ENCODE measurements around the gene CA7.
"Not testable (repeated sequence)": the region's sequence is repeated elsewhere in the genome, so short reads cannot be mapped to it uniquely, and the experiment has no call there.

CA7 gene

DNA sequence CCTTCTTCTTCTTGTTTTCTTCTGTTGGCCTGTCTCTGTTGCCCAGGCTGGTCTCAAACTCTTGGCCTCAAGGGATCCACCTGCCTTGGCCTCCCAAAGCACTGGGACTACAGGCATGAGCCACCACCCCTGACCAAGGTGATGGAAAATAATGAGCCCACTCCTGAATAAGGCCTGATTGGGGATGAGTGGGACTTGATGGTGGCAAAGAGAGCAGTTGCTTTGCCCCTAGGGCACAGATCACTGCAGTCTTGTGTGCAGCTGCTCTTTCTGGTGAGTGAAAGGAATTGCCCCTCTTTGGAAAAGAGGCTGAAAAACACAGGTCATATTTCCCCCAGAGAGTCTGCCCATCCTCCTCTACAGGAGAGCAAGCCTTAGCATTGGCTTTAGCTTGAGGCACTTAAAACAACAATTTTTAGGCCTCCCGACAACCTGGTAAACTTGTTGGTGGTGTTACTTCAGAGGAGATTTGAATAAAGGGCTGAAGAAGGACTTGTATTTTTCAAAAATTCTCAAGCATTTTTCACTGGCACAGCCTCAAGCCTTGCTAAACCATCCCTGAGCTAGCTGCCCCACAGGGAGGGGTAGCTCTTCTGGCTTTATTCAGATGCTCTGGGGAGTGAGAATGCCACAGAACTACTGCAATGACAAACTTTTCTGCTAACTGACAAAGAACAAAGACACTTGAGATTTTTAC lies 30.0 kb downstream of the CA7 start:
- no peak for DNase-seq

DNA sequence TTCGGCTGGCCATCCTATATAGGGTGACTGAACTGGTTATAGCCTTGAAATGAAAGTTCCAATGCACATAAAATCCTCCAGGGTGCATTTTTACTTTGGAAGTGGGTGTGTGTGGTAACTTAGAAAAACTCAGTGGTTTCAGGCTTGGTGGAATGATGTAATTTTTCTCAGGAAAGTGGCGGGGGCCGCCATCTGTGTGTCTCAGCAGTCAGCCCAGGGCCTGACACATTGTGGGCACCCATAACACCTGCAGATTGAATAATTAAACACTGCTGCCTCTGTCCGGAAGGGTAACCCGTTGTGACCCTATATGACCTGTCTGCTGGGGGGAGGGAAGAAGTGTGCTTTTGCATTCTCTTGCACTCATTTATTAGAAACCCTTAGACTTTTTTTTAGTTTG lies 33.9 kb downstream of the CA7 start:
- no peak for DNase-seq

DNA sequence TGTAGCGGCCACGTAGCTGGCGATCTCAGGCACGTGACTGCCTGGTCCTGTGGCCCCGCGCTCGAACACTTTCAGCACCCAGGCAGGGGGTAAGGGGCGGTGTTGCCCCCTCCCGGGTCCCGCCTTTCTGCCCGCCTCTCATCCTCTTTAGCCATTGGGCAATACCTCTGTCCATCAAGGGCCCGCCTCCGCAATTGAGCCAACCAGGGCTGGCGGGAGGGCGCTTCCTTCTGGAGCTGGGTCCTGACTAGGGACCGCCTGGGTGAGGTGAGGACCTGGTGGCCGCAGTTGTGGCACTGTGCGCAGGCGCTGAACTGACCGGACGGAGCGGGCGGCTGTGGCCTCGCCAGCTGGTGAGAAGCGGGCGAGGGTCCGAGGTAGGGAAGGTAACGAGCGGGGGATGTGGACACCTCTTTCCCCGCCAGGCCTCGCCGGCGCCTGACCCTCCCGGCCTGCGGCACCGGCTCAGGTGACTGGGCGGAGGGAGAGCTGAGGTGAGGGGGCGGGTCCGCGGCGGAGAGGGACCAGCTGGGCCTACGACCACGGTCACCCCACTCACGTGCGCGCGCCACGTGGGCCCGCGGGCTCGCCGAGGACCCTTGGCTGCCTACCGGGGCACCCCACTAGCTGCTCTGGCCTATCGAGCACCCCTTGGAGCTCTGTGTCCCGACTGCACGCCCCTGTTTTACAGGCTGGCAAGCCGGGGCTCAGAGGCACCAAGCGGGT lies 36.2 kb downstream of the CA7 start, which contains the start of gene PDP2:
TSS of gene PDP2 (plus strand) at position 228 of the 726 bp plus-strand sequence. CDS start 3,770 bp downstream, outside the sequence.
- peak; percentile 90 for DNase-seq

DNA sequence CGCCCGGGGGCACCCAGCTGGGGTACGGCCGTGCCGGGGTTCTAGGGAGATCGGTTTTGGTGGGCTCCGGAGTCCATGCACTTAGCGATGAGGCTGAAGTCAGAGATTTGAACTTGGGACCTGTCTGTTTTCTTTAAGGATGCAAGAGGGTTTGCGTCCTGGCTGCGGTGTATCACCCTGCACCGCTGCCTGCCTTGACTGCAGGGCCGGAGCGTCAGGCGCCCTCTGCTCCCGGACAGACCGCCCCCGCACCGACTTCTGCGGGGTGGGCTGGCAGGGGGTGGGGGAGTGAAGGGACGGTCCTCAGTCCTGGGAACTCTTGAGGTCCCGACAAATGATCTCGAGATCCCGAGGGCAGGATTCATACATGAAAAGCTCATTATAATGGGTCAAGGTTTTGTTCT lies 36.8 kb downstream of the CA7 start:
- DNase-seq: no peak

DNA sequence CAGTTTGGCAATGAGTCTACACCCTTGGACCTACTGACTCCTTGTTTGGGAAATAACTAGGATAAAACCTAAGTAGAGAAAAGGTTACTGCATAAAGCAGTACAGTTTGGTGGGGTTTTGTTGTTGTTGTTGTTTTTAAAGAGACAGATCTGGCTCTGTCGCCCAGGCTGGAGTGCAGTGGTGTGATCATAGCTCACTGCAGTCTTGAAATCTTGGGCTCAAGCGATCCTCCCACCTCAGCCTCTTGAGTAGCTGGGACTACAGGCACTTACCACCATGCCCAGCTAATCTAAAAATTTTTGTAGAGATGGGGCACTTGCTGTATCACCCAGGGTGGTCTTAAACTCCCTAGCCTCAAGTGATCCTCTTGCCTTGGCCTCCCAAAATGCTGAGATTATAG lies 37.3 kb downstream of the CA7 start:
- no peak for DNase-seq

DNA sequence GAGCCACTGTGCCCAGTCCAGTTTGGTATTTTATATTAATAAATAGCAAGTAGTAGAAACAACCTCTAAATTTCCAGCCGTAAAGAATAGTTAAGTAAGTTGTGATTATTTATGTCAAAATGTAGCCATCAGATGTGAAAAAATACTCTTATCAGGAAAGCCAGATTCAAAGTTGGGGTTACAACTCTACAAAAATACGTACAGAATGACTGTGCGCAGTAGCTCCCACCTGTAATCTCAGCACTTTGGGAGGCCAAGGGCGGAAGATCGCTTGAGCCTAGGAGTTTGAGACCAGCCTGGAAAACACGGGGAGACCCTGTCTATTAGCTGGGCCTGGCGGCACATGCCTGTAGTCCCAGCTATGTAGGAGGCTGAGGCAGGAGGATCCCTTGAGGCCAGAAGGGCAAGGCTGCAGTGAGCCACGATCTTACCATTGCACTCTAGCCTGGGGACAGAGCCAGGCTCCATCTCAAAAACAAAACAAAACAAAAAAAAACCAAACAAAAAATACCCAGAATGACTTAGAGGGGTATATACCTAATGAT lies 37.8 kb downstream of the CA7 start:
- no peak for DNase-seq

DNA sequence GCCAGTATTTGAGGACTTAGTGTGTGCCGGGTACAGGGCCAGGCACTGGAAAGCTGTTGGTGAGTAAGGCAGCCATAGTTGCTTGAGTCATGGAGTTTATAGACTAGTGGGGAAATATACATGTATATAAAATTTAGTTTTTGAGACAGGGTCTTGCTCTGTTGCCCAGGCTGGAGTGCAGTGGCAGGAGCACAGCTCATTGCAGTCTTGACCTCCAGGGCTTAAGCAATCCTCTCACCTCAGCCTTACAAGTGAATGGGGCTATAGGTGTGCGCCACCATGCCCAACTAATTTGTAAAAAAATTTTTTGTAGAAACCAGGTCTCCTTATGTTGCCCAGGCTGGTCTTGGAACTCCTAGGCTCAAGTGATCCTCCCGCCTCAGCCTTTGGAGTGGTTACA lies 38.5 kb downstream of the CA7 start:
- no peak for DNase-seq

DNA sequence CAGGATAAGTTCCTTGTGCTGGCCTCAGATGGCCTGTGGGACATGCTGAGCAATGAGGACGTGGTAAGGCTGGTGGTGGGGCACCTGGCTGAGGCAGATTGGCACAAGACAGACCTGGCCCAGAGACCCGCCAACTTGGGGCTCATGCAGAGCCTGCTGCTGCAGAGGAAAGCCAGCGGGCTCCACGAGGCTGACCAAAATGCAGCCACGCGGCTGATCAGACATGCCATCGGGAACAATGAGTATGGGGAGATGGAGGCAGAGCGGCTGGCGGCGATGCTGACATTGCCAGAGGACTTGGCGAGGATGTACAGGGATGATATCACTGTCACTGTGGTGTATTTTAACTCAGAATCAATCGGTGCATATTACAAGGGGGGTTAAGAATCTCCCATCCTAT lies 41.3 kb downstream of the CA7 start:
- no peak for DNase-seq

DNA sequence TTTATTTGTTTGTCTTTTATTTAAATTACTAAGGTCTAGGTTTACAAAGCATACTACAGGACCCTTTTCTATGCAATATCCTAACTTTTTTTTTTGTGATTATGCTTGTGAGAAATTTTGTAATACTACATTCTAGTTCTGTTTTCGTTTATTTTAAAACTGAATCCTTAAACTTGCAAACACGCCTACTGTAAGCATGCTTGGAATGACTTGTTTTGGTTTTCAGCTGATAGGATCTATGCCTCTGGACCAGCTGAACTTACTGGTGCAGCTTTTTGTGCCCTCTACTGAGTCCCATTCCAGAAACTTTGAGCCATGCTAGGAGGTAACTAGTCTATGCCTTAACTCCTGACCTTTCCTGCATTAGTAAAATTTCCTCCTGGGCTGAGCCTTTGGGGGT lies 42.1 kb downstream of the CA7 start:
- DNase-seq: no peak

DNA sequence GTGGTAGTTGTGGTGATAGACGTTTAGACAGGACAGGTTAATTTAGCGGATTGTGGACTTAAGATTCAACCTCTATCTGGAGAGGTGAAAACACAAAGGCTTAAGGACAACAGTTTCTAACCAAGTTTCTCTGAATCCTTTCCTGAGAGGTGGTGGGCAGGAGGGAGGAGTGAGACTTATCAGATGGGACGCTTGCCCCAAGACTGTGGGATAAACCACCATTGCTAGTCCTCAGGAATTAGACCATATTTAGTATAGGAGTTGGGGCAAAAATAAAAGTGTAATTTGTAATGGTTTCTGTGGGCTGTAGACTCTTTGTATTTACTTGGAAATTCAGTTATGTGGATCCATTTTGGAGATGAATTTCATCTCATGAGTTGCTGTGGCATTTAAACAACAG lies 42.7 kb downstream of the CA7 start:
- no peak for DNase-seq

DNA sequence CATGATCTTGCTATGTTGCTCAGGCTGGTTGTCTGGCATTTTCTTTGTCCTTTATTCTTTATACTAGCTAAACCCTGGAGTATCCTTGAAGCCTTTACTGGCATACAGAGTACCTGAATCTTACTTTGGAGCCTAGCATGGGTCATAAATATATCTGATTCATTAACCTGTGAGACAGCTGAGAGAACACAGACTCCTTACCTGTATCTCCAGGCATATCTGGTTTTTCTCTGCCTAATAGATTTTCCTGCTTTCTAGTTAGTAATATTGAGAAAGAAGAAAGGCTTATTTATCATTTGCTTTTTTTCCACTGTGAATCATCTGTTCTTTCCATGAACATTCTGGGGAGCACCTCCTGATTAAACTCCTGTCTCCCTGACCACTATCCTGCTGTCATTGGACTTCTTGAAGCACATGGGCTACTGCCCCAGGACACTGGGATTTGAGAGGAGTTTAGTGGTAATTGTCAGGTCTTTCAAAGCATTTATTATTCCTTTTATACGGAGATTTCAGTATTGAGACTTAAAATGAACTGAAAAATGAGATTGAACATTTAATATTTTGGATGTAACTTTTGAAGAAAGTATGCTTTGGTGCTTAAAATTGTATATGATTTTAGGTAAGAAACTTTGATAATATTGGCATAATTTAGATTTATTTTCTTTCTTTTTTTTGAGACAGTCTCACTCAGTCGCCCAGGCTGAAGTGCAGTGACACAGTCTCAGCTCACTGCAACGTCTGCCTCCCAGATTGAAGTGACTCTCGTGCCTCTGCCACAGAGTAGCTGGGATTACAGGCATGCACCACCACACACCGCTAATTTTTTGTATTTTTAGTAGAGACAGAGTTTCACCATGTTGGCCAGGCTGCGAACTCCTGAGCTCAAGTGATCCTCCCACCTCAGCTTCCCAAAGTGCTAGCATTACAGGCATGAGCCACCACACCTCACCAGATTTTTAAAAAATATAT lies 44.7 kb downstream of the CA7 start:
- no peak for DNase-seq

DNA sequence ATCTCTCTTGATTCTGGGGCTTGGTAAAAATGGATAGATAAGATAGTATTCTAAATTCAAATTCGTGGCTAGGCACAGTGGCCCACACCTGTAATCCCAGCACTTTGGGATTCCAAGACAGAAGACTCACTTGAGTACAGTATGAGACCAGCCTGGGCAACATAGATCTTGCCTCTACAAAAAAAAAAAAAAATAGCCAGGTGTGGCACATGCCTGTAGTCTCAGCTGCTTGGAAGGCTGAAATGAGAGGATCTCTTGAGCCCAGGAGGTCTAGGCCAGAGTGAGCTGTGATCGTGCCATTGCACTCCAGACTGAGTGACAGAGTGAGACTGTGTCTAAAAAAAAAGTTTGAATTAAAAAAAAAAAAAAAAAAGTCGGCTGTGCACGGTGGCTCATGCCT lies 45.4 kb downstream of the CA7 start:
- no peak for DNase-seq

DNA sequence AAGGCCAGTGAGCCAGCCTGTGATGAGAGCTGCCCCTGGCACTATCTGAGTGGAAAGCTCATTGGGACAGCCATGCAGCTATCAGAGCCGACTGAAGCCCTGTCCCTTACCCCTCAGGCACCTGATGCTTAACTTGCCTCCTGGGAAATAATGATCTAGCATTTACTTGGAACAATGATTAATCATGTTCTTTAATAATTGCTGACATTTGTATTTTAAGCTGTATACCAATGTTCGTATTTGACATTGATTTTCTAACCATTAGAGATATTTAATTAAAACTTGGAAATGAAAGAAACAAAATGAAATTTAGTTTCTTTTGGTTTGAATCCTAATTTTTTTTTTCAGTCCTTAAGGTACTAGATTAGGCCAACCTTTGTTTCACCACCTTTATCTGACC lies 46.6 kb downstream of the CA7 start:
- DNase-seq: no peak

DNA sequence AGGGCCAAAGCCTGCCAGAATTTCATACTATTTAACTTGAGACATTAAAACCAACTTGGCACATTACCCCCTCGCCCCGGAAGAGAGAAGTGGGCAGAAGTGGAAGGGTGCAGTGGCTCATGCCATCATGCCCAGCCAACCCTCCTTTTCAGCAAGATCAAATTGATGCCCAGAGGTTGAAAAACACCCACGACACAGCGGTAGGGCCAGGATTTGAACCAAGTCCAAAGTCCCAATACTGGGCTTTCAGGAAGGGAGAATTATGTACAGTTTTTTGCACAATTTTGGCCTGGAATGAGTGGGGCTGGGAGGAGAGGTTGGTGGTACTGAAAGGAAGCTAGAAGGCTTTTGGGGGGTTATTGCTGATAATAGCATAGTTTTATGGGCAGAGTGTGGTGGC lies 47.1 kb downstream of the CA7 start:
- no peak for DNase-seq

DNA sequence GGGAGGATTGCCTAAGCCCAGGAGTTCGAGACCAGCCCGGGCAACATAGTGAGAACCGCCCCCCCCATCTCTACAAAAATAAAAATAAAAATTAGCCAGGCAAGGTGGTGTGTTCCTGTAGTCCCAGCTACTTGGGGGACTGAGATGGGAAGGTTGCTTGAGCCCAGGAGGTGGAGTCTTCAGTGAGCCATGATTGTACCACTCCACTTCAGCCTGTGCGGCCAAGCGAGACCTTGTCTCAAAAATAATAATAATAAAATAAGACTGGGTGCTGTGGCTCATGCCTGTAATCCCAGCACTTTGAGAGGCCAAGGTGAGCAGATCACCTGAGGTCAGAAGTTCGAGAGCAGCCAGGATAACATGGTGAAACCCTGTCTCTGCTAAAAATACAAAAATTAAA lies 47.6 kb downstream of the CA7 start:
- DNase-seq: no peak

DNA sequence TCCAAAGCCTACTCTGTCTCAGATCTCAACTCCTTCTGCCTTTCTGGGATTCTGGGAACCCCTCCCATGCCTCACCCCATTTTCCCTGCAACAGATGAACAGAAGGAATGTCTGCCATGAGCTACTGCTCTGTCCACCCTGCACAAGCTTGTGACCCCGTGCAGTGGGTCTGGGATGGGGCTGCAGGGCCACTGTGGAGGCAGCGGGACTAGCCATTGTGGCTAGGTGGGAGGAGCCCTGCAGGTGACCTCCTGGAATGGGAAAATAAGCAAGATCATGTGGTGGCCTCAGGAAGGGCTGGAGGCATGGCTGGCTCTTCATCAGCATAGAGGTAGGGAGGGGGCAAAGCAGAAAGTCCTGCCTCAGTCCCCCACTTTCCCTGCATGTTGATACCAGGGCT lies 49.8 kb downstream of the CA7 start:
- no peak for DNase-seq

DNA sequence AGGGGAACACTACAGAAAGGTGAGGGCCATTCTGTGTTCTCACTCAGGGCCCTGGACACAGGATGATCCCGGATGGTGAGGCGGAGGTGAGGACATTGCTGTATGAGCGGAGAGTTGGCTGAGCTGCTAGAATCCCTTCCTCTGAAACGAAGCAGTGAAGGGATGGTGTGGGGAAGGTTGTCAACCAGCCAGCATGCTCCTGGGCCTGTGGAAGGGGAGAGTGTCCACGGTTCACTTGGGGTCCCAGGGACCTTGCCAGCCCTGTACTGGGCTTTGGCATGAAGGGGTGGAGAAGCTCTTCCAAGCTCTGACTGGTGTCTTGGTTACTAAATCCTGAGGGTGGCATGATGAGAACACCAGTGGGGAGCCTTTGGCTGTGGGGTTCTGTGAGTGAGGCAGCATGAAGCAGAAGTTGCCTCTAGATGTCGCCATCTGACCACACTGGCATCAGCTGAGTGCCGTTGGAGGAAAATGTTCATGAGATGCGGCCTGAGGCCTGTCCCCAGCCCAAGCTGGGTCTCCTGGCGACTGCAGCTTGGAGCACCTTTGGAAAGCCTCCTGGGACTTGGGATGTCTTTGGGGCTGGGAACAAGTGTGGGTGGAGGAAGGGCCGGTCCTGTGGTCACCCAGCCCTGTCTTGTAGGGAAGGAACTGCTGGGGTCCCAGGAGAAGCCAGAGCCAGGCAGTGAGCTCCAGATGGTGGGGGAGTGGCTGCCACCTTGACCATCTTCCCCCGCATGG lies 50.9 kb downstream of the CA7 start:
- no peak for DNase-seq

DNA sequence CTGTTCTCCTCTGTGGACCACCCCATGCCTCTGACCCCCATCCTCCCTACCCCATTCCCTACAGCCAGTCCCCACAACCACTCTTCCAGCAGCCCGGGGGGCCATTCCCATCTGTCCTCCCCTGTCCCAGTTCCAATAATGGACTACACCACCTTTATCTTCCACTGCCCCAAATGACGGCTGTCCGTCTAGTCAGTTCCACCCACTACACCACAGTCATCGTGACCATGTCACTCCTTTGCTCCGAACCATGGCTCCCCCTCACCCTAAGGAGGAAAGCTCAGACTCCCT lies 51.4 kb downstream of the CA7 start:
- DNase-seq: no peak

DNA sequence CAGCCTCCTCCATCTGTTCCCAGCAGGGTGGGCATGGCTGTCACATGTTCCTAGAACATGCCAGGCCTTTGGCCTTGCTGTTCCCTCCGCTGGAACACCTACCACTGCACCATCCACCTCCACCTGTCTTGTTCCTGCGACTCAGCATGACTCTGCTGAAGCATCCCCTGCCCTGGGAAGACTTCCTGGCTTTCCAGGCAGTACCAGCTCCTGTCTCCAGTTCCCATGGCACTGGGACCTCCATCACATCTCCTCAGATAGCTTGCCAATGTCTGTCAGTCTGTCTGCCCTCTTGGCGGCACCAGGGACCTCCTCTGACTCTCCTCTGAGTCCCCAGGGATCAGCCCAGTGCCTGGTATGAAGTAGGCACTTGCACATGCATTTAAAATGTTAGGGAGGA lies 51.8 kb downstream of the CA7 start:
- DNase-seq: no peak

DNA sequence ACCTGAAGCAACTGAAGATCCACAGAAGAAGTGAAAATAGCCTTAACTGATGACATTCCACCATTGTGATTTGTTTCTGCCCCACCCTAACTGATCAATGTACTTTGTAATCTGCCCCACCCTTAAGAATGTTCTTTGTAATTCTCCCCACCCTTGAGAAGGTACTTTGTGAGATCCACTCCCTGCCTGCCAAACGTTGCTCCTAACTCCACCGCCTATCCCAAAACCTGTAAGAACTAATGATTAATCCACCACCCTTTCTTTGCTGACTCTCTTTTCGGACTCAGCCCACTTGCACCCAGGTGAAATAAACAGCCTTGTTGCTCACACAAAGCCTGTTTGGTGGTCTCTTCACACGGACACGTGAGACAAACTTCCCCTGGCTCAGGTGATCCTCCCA lies 52.5 kb downstream of the CA7 start:
- DNase-seq: not testable (repeated sequence)

DNA sequence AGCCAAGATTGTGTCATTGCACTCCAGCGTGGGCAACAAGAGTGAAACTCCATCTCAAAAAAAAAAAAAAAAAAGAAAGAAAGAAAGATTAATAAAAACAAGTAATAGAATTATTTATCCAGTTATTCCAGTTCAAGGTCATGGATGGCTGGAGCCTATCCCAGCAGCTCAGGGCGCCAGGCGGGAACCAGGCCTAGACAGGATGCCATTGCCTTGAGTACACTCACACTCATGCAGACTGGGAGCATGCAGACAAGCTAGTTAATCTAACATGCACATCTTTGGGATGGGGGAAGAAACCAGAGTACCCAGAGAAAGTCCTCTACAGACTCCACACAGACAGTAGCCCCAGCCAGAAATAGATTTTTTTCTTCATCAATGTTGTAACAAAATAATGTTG lies 54.0 kb downstream of the CA7 start:
- no peak for DNase-seq

DNA sequence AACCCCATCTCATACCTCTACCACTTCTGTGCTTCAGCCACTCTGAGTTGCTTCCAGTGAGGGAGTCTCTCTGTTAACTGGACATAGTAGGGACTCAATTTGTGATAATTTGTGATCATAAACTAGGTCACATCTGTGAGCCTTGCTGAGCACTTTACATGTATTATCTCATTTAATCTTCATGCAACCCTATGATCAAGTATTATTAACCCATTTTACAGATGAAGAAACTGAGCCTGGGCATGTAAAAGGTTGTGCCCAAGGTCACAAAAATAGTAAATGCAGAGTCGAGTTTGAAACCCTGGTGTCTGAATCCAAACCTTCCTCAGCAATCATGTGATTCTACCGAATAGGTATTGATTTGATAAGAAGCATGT lies 54.7 kb downstream of the CA7 start:
- DNase-seq: no peak

Measured in activated CD4-positive, CD25-positive, alpha-beta regulatory T cell treated with anti-CD3 and anti-CD28 coated beads, Interleukin-2, amount 50 U/mL, for 72 hours (primary cell).